Stimulated activated effector memory CD8-positive, alpha-beta T cell treated with anti-CD3 and anti-CD28 coated beads, Interleukin-12 subunit alpha, Interleukin-12 subunit beta, amount 100 ng/mL, for 72 hours (primary cell): Measurements from ENCODE around the gene RNU4-1.

Experiments
- ATAC-seq: fragments of 150-1000 bp; cut with Tn5 transposase; 2 replicates; pipeline ENCODE4 v1.10.0; 2021
- DNase-seq, 2 donors: peaks; one replicate each; pipeline ENCODE4 v3.0.0; 2021 to 2022; ENCODE audit warnings: low spot score in 2 of 2
- H3K27ac Mint-ChIP-seq: one replicate; pipeline ENCODE4 v1.8.0; 2022; ENCODE audit warnings: mild to moderate bottlenecking, mixed read lengths
- H3K36me3 Mint-ChIP-seq: one replicate; pipeline ENCODE4 v1.8.0; 2022; ENCODE audit warnings: mild to moderate bottlenecking, mixed read lengths
- H3K4me1 Mint-ChIP-seq: one replicate; pipeline ENCODE4 v1.8.0; 2022; ENCODE audit warnings: mixed read lengths
- H3K4me3 Mint-ChIP-seq: one replicate; pipeline ENCODE4 v1.8.0; 2022; ENCODE audit warnings: mild to moderate bottlenecking, mixed read lengths
- H3K9me3 Mint-ChIP-seq: one replicate; pipeline ENCODE4 v1.8.0; 2022; ENCODE audit warnings: mixed read lengths

RNU4-1 gene

DNA sequence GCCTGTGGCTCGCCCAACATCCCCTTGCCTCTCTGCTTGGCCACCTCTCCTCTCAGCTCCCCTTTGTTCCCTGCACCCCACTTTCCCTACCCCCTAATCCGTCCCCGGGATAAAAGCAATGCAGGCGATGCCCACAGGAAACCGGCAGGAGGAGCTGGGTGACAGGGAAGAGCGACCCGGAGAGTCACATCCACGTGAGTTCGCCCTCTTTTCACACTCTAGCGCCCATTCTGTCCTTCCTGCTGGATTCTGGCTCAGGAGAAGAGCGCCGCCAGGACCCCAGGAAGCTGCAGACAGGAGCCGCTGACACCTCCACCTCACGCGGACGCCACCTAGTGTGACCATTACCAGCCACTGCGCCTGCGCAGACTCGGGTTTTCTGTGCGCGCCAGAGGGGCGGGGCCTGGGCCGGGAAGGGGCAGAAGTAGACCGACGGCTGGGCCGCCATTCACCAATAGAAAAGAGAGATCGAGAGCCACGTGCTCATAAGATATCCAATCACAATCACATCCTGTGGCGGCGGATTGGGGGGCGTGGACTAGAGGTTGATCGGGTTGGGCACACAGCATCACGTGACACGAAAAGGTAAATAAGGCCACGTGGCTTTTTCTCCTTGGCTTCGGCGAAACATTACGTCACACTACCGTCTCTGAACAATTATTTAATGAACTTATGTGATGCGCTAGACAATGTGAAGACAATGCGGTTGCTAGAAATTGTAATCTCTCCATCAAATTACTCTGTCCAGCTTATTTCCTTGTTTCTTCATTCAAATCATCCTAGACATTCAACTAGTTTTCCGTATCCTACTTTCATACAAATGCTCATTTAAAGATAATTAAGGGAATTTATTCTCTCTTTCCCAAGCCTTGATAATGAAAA, 24.4 kb upstream of the RNU4-1 start:
- ATAC-seq (peak; percentile 100), DNase-seq (peak; percentile 100)
- H3K36me3 Mint-ChIP-seq = peaks cover 12% of the 10 kb centered on the region
- H3K27ac Mint-ChIP-seq = peak overlapping the region; percentile 98
- H3K4me3 Mint-ChIP-seq = peak overlapping the region; percentile 91
- no peaks in the 10 kb centered on the region for H3K9me3 Mint-ChIP-seq
- H3K4me1 Mint-ChIP-seq = peaks cover 15% of the 10 kb centered on the region

- no peaks in the 10 kb centered on the region for H3K9me3 Mint-ChIP-seq
- H3K4me1 Mint-ChIP-seq = peaks cover 15% of the 10 kb centered on the region
- peaks cover 12% of the 10 kb centered on the region for H3K36me3 Mint-ChIP-seq
- H3K27ac Mint-ChIP-seq = peak overlapping the region; percentile 98
- ATAC-seq (no peak), DNase-seq (no peak)
- peak overlapping the region; percentile 91 for H3K4me3 Mint-ChIP-seq
These were observed 23.8 kb upstream of the RNU4-1 start for GRCh38 chr12:120316798-120317223.

- ATAC-seq = no peak
- Mint-ChIP-seq H3K27ac (no peak overlapping the region), H3K4me1 (peaks cover 15% of the 10 kb centered on the region), H3K36me3 (peaks cover 12% of the 10 kb centered on the region), H3K9me3 (no peaks in the 10 kb centered on the region), H3K4me3 (no peak overlapping the region)
- DNase-seq = no peak
These were observed 21.2 kb upstream of the RNU4-1 start for GRCh38 chr12:120314220-120314619.

- H3K4me1 Mint-ChIP-seq = peaks cover 6% of the 10 kb centered on the region
- peak within 1 kb of the TSS; percentile 72 for H3K27ac Mint-ChIP-seq
- ATAC-seq = peak; percentile 100
- H3K4me3 Mint-ChIP-seq = peak within 1 kb of the TSS; percentile 81
- no peaks in the 10 kb centered on the region for H3K9me3 Mint-ChIP-seq
- no peaks in the 10 kb centered on the region for H3K36me3 Mint-ChIP-seq
- DNase-seq = peak; percentile 67 to 93
These were observed 9.2 kb upstream of the RNU4-1 start, which contains the start of gene SIRT4 for GRCh38 chr12:120301962-120302815. Gene SIRT4, plus strand, starts transcription at chr12:120302321. Its CDS starts 1,241 bp downstream, at chr12:120303562.

GRCh38 chr12:120292411-120292660, 701 bp downstream of the RNU4-1 start:
- no peaks in the 10 kb centered on the region for H3K36me3 Mint-ChIP-seq
- DNase-seq = no peak
- H3K27ac Mint-ChIP-seq = no peak overlapping the region
- peak; percentile 5 for ATAC-seq
- H3K4me1 Mint-ChIP-seq = no peaks in the 10 kb centered on the region
- no peaks in the 10 kb centered on the region for H3K9me3 Mint-ChIP-seq
- no peak overlapping the region for H3K4me3 Mint-ChIP-seq

- Mint-ChIP-seq H3K9me3 (no peaks in the 10 kb centered on the region), H3K36me3 (no peaks in the 10 kb centered on the region), H3K27ac (no peak overlapping the region), H3K4me3 (no peak overlapping the region), H3K4me1 (no peaks in the 10 kb centered on the region)
- DNase-seq = peak; percentile 18 to 78
- ATAC-seq = no peak
These were observed 2.3 kb downstream of the RNU4-1 start for GRCh38 chr12:120290609-120291305.

DNA sequence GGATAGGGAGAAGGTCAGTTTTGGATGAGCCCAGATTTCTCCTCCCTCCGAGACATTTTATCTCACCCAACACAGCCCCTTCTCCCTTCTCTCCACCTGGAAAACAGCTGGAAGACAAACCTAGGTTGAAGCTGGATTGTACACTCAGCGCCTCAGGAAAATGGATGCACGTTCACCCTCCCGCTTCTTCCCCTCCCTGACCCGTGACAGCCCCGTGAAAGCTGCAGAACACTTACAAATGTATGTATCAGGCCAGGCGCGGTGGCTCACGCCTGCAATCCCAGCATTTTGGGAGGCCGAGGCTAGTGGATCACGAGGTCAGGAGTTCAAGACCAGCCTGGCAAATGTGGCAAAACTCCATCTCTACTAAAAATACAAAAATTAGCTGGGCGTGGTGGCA, 5.5 kb downstream of the RNU4-1 start:
- ATAC-seq (no peak), DNase-seq (no peak)
- Mint-ChIP-seq H3K36me3 (no peaks in the 10 kb centered on the region), H3K9me3 (no peaks in the 10 kb centered on the region), H3K4me3 (no peak overlapping the region), H3K4me1 (peaks cover 11% of the 10 kb centered on the region), H3K27ac (no peak overlapping the region)

DNA sequence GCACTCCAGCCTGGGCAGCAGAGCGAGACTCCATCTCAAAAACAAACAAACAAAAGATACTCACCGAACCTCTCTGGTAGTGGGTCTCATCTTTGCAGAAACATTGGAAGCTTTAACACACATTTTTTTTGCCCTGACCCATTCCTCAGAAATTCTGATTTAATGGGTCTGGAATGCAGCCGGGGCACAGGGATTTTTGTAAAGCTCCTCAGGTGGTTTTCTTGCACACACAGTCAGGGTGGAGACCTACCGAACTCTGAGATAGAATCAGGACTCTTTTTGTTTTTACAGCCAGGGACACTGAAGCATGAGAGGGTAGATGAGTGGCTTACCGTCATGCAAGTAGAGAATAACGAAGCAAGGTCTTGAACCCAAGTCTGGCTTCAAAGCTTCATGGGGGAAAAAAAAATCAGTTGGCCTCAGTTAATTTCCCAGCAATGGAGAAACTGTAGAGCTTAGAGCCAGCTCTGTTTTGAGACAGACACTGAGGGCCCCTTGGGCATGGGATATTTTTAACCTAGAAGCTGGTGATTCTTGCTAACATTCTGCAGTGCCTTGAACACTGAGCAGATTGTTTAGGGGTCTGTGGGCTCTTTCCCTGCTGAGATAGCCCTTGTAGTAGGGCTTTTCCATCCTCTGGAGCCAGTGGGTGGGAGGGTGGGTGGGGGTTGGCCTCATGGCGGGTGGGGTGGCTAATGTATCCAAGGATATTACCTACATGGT, 6.1 kb downstream of the RNU4-1 start:
- ATAC-seq (no peak), DNase-seq (no peak)
- Mint-ChIP-seq H3K9me3 (no peaks in the 10 kb centered on the region), H3K36me3 (no peaks in the 10 kb centered on the region), H3K4me1 (peaks cover 14% of the 10 kb centered on the region), H3K4me3 (no peak overlapping the region), H3K27ac (no peak overlapping the region)

DNA sequence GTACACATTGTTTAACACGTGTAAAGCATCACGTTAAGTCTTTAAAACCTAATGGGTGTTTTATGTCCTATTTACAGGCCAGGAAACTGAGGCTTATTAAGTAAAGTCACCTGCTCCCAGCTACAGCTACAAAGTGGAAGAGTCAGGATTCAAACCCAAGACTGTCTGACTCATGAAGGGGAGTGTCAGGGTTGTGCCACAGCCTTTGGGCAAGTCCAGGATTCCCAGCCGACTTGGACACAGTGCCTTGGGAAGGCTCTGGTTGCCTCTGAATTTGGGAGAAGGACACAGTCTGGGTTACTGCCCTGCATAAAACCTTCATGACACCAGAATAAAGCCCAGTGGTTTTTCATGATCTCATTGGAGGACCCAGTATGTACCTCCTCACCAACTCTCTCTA, 8.7 kb downstream of the RNU4-1 start:
- no peak for ATAC-seq
- Mint-ChIP-seq H3K36me3 (no peaks in the 10 kb centered on the region), H3K27ac (no peak overlapping the region), H3K9me3 (no peaks in the 10 kb centered on the region), H3K4me3 (no peak overlapping the region), H3K4me1 (peaks cover 14% of the 10 kb centered on the region)
- DNase-seq = no peak

DNA sequence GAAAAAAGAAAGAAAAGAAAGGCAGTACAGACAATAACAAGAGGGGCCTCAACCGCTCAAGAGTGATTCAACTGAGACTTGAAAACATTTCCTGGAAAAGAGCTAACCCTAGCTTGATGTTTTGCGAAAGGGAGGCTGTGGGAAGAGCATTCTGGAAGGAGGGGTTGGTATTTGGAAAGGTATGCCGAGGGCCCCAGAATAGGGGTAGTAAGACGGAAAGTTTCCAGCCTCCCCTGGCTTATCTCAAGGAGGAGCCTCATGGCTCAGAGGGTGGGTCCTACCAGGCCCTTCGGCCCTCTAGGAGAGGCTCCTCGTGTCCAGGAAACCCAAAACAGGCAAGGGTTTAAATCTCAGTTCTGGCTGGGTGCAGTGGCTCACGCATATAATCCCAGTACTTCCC, 9.7 kb downstream of the RNU4-1 start:
- H3K9me3 Mint-ChIP-seq = no peaks in the 10 kb centered on the region
- no peaks in the 10 kb centered on the region for H3K36me3 Mint-ChIP-seq
- H3K27ac Mint-ChIP-seq = peak overlapping the region; percentile 32
- peaks cover 14% of the 10 kb centered on the region for H3K4me1 Mint-ChIP-seq
- ATAC-seq (no peak), DNase-seq (no peak)
- H3K4me3 Mint-ChIP-seq = no peak overlapping the region

- Mint-ChIP-seq H3K4me3 (no peak overlapping the region), H3K4me1 (peaks cover 12% of the 10 kb centered on the region), H3K36me3 (peaks cover 2% of the 10 kb centered on the region), H3K27ac (no peak overlapping the region), H3K9me3 (no peaks in the 10 kb centered on the region)
- DNase-seq = no peak
- ATAC-seq = no peak
These were observed 14.6 kb downstream of the RNU4-1 start for GRCh38 chr12:120278137-120279069.

DNA sequence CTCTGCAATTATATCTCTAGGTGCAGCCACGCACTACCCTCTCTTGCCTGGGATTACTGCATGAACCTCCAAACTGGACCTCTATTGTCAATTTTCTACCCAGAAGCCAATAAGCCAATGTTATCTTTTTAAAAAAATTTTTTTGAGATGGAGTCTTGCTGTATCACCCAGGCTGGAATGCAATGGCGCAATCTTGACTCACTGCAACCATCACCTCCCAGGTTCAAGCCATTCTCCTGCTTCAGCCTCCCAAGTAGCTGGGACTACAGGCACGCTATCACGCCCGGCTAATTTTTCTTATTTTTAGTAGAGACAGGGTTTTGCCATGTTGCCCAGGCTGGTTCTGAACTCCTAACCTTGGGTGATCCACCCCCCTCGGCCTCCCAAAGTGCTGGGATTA, 16.3 kb downstream of the RNU4-1 start:
- H3K4me3 Mint-ChIP-seq = no peak overlapping the region
- DNase-seq (no peak), ATAC-seq (no peak)
- no peak overlapping the region for H3K27ac Mint-ChIP-seq
- no peaks in the 10 kb centered on the region for H3K4me1 Mint-ChIP-seq
- H3K9me3 Mint-ChIP-seq = no peaks in the 10 kb centered on the region
- peaks cover 6% of the 10 kb centered on the region for H3K36me3 Mint-ChIP-seq

DNA sequence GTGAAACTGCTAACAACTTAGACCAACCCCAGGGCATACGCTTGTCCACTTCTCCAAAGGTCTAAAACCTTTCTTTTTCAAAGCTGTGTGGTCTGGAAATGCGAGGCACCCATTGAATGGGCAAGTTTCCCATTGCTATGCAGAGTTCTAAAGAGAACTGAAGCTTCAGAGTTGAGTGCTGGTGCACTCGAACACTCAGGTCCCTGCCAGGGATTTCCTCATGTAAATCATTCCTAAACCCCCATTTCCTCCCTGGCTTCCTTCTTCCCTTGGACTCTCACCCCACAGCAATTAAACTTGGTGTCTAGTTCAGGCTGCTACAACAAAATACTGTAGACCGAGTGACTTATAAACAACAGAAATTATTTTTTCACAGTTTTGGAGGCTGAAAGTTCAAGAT, 25.3 kb downstream of the RNU4-1 start:
- H3K9me3 Mint-ChIP-seq = no peaks in the 10 kb centered on the region
- no peak for ATAC-seq
- H3K27ac Mint-ChIP-seq = no peak overlapping the region
- H3K4me1 Mint-ChIP-seq = peaks cover 30% of the 10 kb centered on the region
- no peak overlapping the region for H3K4me3 Mint-ChIP-seq
- no peaks in the 10 kb centered on the region for H3K36me3 Mint-ChIP-seq
- no peak for DNase-seq
